Activated B cell treated with CpG ODN at 0.5 μM for 24 hours (primary cell): ENCODE results near the gene EEA1. TPM values are rescaled to one million over a fixed set of nuclear protein-coding genes. Genes with fewer than 3 reads are reported as not detected.
A peak's percentile ranks its signal among the peaks of the same experiment; 100 is the strongest.
"Not testable (repeated sequence)": the region's sequence is repeated elsewhere in the genome, so short reads cannot be mapped to it uniquely, and the experiment has no call there.

ENCODE experiments used
- ATAC-seq: fragments of 200-7000 bp; cut with Tn5 transposase; one replicate; pipeline ENCODE4 v1.10.0; 2021; ENCODE audit warnings: low read depth, mild to moderate bottlenecking, moderate library complexity
- CTCF ChIA-PET: fragments of 350-600 bp; sonication (Branson Sonifier 250); formaldehyde crosslinking; loops from one replicate; lab custom pipeline; 2021; ENCODE audit warnings: antibody characterized with exemption; lab: Charles Lee
- POLR2A ChIA-PET: fragments of 350-600 bp; sonication (Branson Sonifier 250); formaldehyde crosslinking; loops from one replicate; lab custom pipeline; 2021; ENCODE audit warnings: antibody characterized with exemption; lab: Charles Lee
- DNase-seq: peaks from one replicate; pipeline ENCODE4 v3.0.0; 2022
- H3K27ac Mint-ChIP-seq: one replicate; pipeline ENCODE4 v1.8.0; 2020; ENCODE audit warnings: mixed read lengths
- H3K27me3 Mint-ChIP-seq: one replicate; pipeline ENCODE4 v1.8.0; 2021; ENCODE audit warnings: mixed read lengths
- H3K36me3 Mint-ChIP-seq: one replicate; pipeline ENCODE4 v1.8.0; 2021; ENCODE audit warnings: low read depth, mixed read lengths
- H3K4me1 Mint-ChIP-seq: one replicate; pipeline ENCODE4 v1.8.0; 2021; ENCODE audit warnings: mixed read lengths
- H3K4me3 Mint-ChIP-seq: one replicate; pipeline ENCODE4 v1.8.0; 2020; ENCODE audit warnings: mild to moderate bottlenecking, mixed read lengths
- H3K9me3 Mint-ChIP-seq: one replicate; pipeline ENCODE4 v1.8.0; 2020; ENCODE audit warnings: mixed read lengths
- intact Hi-C: fragments of 100-400 bp; cut with micrococcal nuclease; formaldehyde crosslinking; loops from one replicate; pipeline ENCODE4 v1.15.1; 2024
- total RNA-seq: library from RNA; stranded (reverse); gene quantifications from 2 replicates; pipeline ENCODE4 v1.2.3, GENCODE V29; 2022
- TF ChIP-seq, protein P1 (sequence below): fragments of 200-600 bp; IDR thresholded peaks from one replicate; pipeline ENCODE4 v1.8.0; 2022; ENCODE audit warnings: antibody characterized with exemption, mild to moderate bottlenecking

Gene EEA1
- total RNA-seq, 1 donor from 2014 or later = 22.6 TPM

DNA sequence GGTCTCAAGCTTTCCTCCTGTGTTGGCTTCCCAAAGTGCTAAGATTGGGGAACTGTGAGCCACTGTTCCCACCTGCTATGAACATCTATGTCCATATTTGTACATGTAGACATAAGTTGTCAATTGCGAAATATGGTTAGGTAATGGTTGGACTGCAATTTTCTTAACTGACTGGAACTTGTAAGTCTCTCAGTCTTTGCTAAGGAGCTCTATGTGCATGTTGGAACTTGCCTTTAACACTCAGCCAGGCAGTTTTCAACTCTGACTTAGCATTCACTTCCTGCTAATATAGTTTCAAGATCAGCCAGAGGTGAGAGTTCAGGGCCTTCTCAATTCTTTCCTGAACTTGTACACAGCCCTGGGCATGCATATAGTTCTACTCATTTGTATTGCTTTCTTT is 44.5 kb upstream of the EEA1 start:
- Mint-ChIP-seq H3K36me3 (peaks cover 19% of the 10 kb centered on the region), H3K27ac (peak overlapping the region; percentile 62), H3K27me3 (no peaks in the 10 kb centered on the region), H3K9me3 (peaks cover 6% of the 10 kb centered on the region), H3K4me1 (peaks cover 58% of the 10 kb centered on the region), H3K4me3 (no peak overlapping the region)
- intact Hi-C loops = loop anchor here (5.0 kb wide), 1 partner anchor 146 kb away; no protein-coding TSS in a partner anchor
- TF ChIP-seq, protein P1, sequence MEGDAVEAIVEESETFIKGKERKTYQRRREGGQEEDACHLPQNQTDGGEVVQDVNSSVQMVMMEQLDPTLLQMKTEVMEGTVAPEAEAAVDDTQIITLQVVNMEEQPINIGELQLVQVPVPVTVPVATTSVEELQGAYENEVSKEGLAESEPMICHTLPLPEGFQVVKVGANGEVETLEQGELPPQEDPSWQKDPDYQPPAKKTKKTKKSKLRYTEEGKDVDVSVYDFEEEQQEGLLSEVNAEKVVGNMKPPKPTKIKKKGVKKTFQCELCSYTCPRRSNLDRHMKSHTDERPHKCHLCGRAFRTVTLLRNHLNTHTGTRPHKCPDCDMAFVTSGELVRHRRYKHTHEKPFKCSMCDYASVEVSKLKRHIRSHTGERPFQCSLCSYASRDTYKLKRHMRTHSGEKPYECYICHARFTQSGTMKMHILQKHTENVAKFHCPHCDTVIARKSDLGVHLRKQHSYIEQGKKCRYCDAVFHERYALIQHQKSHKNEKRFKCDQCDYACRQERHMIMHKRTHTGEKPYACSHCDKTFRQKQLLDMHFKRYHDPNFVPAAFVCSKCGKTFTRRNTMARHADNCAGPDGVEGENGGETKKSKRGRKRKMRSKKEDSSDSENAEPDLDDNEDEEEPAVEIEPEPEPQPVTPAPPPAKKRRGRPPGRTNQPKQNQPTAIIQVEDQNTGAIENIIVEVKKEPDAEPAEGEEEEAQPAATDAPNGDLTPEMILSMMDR = no peak
- DNase-seq = no peak
- no peak for ATAC-seq
- ChIA-PET CTCF (interaction anchor here (0.6 to 0.8 kb wide), 2 partner anchors 29 to 446 kb away, joined by 3 read pairs; no protein-coding TSS in a partner anchor), POLR2A (interaction anchor here (1.0 kb wide), 1 partner anchor 22 kb away, joined by 3 read pairs; no protein-coding TSS in a partner anchor)

- Mint-ChIP-seq H3K27ac (peak overlapping the region; percentile 88), H3K36me3 (peaks cover 15% of the 10 kb centered on the region)
These were observed 42.9 kb upstream of the EEA1 start for GRCh38 chr12:92971859-92972524.

GRCh38 chr12:92968176-92968813 is 39.2 kb upstream of the EEA1 start:
- Mint-ChIP-seq H3K4me1 (peaks cover 57% of the 10 kb centered on the region), H3K27me3 (no peaks in the 10 kb centered on the region), H3K9me3 (no peaks in the 10 kb centered on the region), H3K36me3 (peaks cover 4% of the 10 kb centered on the region), H3K4me3 (no peak overlapping the region), H3K27ac (peak overlapping the region; percentile 67)
- ATAC-seq = no peak
- intact Hi-C loops = no loop called here
- TF ChIP-seq, protein P1 = no peak
- ChIA-PET CTCF (interaction anchor here (1.1 to 1.6 kb wide), 2 partner anchors 412 to 429 kb away, joined by 3 read pairs; no protein-coding TSS in a partner anchor), POLR2A (interaction anchor here (1.1 to 2.4 kb wide), 2 partner anchors 23 to 39 kb away, joined by 7 to 8 read pairs; partner anchors contain the start of gene EEA1)
- DNase-seq = no peak

More at GRCh38 chr12:92971859-92972524, 42.9 kb upstream of the EEA1 start:
- Mint-ChIP-seq H3K9me3 (peaks cover 6% of the 10 kb centered on the region), H3K27me3 (no peaks in the 10 kb centered on the region), H3K4me3 (no peak overlapping the region), H3K4me1 (peaks cover 57% of the 10 kb centered on the region)
- ATAC-seq (peak; percentile 15), DNase-seq (no peak)
- TF ChIP-seq, protein P1 = no peak
- intact Hi-C loops = loop anchor here (1.0 to 5.0 kb wide), 5 partner anchors 15 to 145 kb away; partner anchors contain the start of gene EEA1
- POLR2A ChIA-PET = interaction anchor here (2.7 kb wide), 1 partner anchor 43 kb away, joined by 24 read pairs; the partner anchor contains the start of gene EEA1
- CTCF ChIA-PET = interaction anchor here (2.8 kb wide), 1 partner anchor 16 kb away, joined by 9 read pairs; no protein-coding TSS in a partner anchor

GRCh38 chr12:92964378-92964777 is 35.3 kb upstream of the EEA1 start:
- POLR2A ChIA-PET, H3K27me3 Mint-ChIP-seq, H3K36me3 Mint-ChIP-seq, ATAC-seq, intact Hi-C loops, DNase-seq, H3K27ac Mint-ChIP-seq, H3K9me3 Mint-ChIP-seq, H3K4me3 Mint-ChIP-seq, CTCF ChIA-PET: not testable (repeated sequence)
- peaks cover 31% of the 10 kb centered on the region for H3K4me1 Mint-ChIP-seq

DNA sequence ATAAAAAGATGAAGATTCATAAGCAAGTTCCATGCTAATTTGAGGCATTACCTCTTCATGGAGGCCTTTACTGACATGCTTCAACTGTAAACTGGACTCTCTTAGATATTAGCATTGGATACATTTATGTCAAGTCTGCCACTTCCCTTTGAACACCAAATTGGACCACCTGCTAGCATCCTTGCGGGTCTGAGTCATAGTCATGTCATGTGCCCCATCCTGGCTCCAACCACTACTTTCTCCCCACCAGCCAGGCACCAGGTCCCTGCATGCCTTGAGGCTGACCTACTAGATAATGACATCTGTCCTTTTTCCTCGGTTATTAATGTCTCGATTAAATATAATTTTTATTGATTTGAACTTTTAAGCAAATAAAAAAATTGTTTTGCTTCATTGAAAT is 32.9 kb upstream of the EEA1 start:
- no peaks in the 10 kb centered on the region for H3K27me3 Mint-ChIP-seq
- intact Hi-C loops = no loop called here
- no peak overlapping the region for H3K27ac Mint-ChIP-seq
- no peak overlapping the region for H3K4me3 Mint-ChIP-seq
- POLR2A ChIA-PET = no interaction called here
- no peak for DNase-seq
- H3K36me3 Mint-ChIP-seq = peaks cover 12% of the 10 kb centered on the region
- H3K4me1 Mint-ChIP-seq = peaks cover 11% of the 10 kb centered on the region
- CTCF ChIA-PET = no interaction called here
- peaks cover 3% of the 10 kb centered on the region for H3K9me3 Mint-ChIP-seq
- no peak for ATAC-seq
- TF ChIP-seq, protein P1 = no peak
